Panc1 (cell line): ENCODE results near the gene COL26A1.

Experiments
- CTCF ChIP-seq: fragments of 450-650 bp; IDR thresholded peaks from 2 replicates; pipeline ENCODE4 v1.5.1; 2017; ENCODE audit warnings: mild to moderate bottlenecking
- TCF7L2 ChIP-seq: IDR thresholded peaks from 2 replicates; pipeline ENCODE4 v1.6.1; 2011; ENCODE audit warnings: mild to moderate bottlenecking, low read depth, low read length, inconsistent platforms

DNA sequence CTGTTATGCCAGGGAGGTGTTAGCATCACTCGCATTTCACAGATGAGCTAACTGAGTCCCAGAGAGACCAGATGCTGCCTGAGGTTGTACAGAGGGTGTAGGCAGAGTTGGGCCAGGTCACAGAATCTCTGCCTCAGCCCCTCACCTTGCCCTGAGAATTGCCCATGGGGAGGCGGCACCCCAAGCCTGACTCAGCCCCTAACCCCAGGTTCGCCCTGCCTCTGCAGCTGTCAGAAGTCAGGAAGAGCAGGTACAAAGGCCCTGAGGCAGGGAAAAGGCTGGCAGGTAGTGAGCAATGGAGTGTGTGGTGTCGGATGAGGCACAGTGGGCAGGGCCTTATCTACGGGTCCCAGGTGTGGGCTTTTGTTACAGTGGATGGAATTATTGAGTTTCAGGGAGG is 187.1 kb downstream of the COL26A1 start:
- TF ChIP-seq CTCF (no peak), TCF7L2 (no peak)
